DND-41 (cell line): ENCODE measurements around the gene UVRAG.

Experiments used
- CTCF ChIP-seq: IDR thresholded peaks from 2 replicates; pipeline ENCODE4 v1.5.1; 2012; ENCODE audit warnings: borderline replicate concordance, low read length, moderate library complexity, mild to moderate bottlenecking; ENCODE audit not compliant: poor library complexity, severe bottlenecking; ENCODE audit errors: extremely low read depth
- EZH2 ChIP-seq: IDR thresholded peaks from 3 replicates; pipeline ENCODE4 v1.6.1; 2012; ENCODE audit warnings: borderline replicate concordance, low read depth, mild to moderate bottlenecking, moderate library complexity, low read length, inconsistent platforms; ENCODE audit not compliant: severe bottlenecking

- no peak for TF ChIP-seq CTCF
- no peak for TF ChIP-seq EZH2
These were observed 335.1 kb downstream of the UVRAG start for GRCh38 chr11:76150141-76150540.
